GM18867 (cell line): ENCODE results near the gene CFAP20DC.
"Not testable (repeated sequence)": the region's sequence is repeated elsewhere in the genome, so short reads cannot be mapped to it uniquely, and the experiment has no call there.

Experiments used
- ATAC-seq: cut with Tn5 transposase; IDR thresholded peaks from one replicate; pipeline ENCODE4 v1.9.1; 2021; ENCODE audit warnings: mild to moderate bottlenecking, moderate library complexity; ENCODE audit not compliant: unreplicated experiment

The CFAP20DC gene

DNA sequence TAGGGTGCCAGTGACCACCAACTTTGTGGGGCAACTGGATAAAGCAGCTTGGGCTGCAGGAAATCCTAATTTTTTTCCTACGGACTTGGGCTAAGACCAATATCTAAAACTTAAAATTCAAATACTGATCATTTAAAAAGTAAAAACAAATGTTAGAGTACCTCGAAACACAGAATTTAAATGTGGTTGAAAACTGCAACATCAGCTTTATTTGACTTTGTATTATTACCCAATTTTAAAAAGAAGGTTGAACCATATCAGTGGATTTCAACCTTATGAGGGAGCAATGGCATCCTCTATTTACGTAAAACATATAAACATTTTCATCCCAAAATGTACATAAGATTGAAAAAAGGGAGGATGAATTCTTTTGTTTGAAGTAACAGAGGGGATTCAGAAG lies 26.2 kb downstream of the CFAP20DC start:
- ATAC-seq = no peak

DNA sequence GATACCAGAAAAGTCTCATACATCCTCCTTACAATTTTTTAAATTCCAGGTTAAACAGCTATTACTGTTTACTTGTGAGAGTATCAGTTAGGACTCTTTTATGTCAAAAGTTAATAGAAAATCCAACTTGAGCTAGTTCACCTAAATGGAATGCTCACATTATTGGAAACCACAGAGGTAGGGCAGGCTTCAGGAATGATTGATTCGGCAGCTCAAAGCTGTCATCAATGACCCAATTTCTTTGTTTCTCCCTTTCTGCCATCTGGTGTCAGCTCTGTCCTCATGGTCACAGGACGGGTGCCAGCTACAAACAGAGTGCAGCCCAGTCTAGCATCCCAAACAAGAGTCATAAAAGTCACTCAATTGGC lies 32.2 kb downstream of the CFAP20DC start:
- no peak for ATAC-seq

DNA sequence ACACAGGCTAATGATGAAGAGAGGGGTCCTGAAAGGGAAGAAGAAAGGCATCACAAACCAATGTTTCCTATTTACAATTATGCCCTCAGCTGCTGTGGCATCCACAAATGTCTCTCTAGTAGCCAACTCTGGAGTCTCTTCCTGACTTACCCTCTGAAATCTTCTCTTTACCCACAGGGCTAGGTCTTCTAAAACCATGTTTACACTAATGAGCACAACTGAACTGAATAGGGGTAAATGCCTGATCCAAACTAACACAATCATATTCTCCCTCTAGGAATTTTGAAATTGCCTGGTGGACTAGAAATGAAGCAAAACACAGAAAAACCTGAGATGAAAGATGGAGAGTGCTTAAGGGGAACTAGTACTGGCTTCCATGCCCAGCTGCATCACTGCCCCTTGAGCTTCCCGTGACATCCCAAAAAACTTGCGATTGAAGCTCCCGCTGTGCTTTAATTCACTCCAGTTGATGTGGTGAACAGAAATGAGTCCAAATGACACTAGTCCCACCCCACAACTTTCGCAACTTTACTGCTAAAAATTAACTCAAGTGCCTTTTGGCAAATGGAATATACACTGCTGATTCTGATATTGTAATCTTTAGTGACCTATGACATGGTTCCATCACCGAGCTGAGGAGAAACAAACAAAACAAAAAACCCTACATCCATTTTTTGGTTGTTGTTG lies 32.8 kb downstream of the CFAP20DC start:
- ATAC-seq = no peak

DNA sequence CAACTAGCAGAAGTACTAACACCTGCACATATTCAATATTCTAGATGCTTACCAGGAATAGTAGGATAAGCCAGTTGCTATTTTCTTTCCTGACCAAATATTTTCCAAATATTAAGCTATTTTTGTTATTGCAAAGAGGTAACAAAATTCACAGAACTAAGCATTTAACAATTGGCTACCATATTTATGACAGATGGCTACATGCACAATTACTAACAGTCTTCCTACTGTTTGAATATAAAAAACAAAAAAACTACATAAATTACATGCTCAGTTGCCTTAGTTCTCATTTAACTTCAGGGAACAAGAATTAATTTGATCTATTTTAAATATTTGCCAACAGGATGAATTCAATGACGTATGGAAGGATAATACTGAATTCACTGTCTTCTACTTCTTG lies 36.2 kb downstream of the CFAP20DC start:
- ATAC-seq = no peak

DNA sequence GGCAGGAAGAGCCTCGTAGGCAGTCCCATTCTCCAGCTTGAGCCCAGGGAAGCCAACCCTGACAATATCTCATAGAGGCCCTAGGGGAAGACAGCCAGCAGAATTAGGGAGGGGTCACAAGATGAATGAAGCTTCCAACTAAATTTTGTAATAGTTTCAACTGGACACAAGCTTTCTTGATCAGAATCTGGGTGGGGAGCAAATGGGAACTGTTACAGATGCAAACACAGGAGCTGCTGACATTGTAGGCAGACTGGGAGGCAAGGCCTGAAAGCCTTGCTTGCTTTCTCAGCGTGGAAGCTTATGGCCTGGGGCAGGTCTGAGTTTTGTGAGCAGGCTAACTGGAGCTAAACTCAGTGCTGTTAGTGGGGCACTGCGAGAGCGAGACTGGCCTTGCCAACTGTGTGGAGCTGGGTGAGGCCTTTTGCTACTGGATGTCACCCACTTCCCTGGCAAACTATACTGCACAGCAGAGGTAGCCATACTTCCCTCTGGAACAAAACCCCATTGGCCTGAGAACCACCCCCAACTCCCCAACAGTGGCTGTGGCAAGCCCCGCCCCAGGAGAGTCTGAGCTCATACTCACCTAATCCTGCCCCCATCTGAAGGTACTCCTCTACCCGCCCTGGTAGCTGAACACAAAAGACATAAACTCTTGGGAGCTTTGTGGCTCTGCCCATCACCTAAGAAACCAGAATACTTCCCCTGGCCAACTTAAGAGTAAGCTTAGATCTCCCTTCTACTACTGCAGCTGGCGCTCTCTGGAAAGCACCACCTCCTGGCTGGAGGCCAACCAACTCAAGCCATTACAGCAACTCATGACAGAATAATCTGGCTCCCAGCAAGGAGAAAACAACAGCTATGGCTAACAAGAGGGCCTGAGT lies 42.9 kb downstream of the CFAP20DC start:
- no peak for ATAC-seq

DNA sequence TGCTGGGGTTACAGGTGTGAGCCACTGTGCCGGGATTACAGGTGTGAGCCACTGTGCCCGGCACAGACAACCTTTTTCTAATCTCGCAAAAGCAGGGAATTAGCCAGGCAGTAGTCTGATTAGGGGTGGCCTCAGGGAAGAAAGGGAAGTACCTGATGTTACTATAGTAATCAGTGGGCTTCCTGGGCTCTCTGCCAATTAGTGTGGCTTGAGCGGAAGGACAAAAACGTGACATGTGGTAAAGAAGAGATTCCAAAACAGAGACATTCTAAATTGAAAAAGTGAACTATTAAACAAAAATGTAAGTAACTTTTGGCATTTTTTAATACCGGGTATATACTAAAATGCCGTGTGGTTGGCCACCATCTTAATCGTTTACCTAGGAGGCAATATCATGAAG lies 48.1 kb downstream of the CFAP20DC start:
- no peak for ATAC-seq

DNA sequence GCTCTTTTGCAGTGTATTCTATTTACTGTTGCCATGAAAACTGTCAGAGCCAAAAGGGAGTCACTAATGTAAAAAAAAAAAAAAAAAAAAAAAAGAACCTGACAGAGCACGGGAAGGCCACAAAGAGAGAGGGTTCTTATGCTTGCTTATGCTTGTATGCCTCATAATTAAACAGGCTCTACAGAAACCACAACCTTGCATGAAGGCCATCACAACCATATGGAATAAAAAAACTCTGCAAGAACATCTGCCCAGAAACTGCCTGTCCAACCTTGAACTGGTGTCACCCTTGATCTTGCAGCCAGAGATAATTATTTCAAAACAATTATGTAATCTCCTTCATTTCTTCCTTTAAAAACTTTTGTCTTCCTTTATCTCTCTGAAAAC lies 50.1 kb downstream of the CFAP20DC start:
- ATAC-seq = no peak

DNA sequence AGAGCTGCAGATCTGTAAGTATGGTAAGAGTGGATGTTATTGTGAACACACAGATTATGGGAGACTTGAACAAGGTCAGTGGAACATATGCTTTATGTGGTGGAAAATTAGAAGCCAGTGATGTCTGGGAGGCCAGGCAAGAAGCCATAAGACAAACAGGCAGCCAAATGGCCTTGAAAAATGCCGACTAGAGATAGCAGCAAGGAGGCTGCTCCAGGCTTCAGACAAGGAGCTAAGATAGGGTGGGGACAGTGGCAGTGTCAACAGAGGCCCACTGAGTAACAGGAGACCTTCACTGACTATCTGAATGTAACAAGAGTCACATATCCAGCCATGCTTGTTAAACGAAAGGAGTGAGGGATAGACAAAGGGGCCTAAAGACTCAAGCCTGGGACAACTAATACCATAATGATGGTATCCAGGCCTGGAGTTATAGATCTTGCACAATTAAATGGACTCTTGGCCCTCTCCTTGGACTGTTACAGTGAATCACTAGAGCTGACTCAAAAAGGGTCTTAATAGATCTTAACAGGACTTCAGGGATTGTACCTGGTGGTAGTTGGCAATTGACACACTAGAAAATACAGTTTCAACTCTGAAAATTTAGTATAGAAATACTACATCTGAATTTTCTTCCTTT lies 50.6 kb downstream of the CFAP20DC start:
- no peak for ATAC-seq

DNA sequence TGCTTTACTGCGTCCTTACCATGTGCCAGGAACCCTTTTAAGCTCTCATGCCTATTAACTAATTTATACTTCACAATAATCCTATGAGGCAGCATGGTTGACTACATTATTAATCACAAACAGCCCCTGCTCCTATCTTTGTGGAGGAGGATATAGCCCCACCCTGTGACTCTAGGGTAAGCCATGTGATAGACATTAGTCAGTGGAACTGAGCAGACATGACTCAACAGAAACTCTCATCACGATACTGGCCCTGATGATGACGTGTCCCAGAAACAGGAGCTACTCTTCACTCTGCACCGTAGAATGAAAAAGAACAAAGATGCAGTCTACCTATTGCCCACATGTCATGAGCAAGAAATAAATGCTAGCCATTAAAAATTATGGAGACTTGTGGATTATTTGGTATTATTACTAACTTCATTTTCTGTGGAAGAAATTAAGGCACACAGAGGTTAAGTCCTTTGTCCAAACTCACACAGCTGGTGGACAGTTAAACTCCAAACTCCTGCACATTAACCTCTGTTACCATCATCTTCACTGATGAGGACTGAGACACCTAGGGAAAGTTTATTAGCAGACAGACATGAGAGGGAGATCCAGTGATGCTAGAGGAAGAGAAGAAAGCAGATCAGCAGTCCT lies 51.2 kb downstream of the CFAP20DC start:
- ATAC-seq = peak; percentile 84

DNA sequence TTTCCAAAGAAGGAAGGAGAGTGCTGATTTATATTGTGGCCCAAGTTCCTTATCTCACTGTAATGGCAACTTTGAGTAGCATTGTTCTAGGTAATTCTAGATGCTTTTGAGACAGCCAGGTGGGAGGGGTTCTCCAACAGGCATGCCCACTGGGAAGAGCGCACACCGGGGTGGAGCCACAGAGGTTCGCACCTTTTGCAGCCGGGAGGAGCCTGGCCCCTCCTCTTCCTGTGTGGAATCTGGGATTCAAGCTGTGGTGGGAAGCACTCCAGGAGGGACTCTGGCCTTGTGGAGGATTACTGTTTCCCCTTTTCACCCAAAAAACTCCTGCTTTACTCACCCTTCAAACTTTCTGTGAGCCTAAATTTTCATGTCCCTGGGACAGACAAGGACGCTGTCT lies 53.1 kb downstream of the CFAP20DC start:
- no peak for ATAC-seq

DNA sequence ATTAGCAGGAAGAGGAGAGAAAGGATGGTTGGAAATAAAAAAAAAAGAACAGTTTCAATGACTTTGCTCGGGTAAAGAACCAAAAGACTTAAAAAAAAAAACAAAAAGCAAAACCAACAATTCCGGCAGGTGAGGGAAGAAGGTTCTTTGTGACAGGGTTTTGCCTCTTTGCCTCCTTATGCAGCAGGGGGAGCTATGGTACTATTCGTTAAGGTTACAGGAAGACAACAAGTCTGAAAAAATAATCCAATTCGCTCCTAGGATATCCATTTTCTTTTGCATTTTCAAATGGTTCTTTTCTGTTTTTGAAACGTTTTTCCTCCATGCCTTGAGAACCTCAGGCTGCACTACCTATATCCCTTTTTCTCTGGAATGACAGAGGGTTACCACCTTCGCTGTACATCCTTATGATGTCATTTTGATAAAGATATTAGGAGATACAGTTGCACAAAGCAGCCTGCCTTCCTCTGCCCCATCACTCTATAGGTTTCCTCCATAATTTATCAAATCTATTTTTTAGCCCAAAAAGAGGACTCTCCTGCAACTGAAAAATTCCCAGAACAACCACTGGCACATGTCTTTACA lies 55.0 kb downstream of the CFAP20DC start:
- peak; percentile 68 for ATAC-seq

DNA sequence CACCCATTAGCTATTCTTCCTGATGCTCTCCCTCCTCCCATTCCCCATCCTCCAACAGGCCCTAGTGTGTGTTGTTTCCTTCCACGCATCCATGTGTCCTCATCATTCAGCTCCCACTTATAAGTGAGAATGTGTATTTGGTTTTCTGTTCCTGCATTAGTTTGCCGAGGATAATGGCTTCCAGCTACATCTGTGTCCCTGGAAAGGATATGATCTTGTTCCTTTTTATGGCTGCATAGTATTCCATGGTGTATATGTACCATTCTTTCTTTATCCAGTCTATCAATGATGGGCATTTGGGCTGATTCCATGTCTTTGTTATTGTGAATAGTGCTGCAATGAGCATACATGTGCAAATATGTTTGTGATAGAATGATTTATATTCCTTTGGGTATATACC lies 56.3 kb downstream of the CFAP20DC start:
- no peak for ATAC-seq

DNA sequence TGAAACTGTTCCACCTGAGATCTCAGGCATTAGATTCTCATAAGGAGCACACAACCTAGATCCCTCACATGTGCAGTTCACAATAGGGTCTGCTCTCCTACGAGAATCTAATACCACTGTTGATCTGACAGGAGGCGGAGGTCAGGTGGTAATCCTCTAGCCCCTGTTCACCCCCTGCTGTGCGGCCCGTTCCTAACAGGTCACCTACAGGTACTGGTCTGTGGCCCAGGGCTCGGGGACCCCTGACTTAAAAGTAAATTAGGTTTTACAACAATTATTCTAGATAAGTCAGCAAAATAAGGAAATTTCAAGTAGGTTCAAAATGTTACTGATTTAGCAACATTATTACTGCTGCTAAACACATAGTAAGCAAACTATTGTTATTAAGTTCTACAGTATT lies 58.2 kb downstream of the CFAP20DC start:
- ATAC-seq = no peak

DNA sequence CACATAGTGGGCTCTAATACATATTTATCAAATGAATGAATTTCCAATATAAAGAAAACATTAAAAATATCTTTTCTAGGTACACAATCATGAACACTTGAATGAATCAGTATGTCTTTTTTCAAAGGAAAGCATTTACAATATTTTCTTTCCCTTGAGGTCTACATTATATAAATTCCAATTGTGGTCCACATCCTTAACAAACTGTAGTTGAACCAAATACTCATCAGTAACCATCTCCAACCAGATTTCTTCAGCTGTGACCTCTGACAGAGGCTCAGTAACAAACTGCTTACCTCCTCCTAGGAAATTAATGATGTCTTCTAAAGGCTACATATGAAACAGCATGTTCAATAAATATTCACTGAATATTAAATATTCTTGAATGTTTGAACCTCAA lies 58.8 kb downstream of the CFAP20DC start:
- ATAC-seq = no peak

DNA sequence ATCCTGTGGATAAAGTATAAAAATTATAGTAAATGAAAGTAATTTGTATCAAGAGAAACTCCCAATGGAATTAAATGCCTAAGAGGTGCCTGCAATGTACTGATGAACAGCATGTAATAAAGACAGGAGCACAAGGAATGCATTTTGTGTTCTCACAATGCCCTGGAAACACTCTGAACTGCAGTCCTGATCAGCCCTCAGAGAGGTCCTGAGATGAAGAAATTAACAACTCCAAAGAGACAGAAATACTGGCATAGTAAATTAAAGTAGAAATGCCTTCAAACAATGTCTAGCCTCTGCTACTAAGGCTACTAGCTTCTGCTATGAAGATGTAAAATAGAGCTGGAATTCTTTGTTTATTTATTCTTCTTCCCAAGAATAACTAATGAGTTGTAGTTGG lies 59.9 kb downstream of the CFAP20DC start:
- no peak for ATAC-seq

DNA sequence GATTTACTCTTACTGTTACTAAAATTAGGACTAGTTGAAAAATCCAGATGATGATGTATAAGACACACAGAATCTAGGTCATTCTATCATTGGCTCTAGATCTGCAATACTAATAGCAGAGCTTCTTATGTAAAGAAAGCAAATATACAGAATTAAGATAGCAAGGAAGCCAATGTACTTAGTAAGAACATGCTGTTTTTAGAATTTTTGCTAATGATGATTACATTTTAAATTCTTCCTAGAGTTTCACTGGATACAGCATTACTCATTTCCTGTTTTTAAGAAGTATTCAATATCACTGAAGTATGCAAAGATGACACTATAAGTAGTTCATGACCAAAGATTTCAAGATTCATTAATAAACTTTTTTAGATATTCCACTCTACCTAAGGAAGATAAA lies 60.7 kb downstream of the CFAP20DC start:
- ATAC-seq = no peak

DNA sequence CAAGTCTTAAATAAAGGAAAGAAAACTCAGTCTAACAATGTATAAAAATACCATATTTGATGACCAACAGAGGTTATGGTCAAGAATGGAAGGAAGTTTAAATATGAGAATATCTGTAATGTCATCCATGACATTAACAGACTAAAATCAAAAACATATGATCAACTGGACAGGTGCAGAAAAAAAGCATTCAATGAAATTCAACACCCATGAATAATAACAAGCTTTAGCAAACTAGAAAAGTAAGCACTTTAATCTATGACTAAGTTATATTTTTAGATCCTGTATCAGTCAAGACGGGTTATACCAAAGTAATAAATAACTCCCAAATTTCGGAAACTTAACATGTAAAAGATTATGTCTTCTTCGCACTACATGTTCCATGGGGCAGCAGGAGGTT lies 61.8 kb downstream of the CFAP20DC start:
- no peak for ATAC-seq

DNA sequence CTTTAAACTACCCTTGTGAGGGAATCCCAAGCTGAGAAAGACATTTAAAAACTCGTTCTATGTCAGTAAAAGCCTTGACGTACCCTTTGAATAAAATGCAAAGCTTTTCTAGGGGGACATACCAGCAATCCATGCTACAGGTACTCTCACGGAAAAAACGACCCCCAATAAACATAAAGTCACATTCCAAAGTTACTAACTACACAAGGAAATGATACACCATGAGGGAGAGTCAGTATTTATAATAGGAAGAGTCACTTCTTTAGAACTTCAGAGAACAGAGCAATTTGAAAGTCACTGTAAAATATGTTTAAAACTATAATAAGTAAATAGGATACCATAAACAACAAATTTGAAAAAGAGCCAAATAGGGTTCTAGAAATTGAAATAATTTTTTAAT lies 63.2 kb downstream of the CFAP20DC start:
- no peak for ATAC-seq

DNA sequence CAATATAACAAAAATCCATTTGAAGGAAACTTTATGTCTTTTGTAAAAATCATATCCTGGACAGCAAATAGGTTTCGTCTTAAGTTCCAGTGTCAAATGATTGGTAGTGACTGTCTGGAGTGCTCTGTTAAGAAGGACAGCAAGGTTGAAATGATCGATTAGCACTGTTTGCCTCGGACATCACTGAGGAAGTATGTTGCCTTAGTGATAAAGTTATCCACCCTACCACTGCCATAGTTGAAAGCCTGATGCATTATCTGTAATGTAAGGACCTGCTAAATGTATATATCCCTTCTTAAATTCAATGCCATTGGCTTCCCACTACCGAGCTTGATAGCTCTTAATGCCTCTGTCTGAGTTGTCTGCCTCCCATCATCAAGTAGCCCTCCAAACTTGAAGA lies 70.0 kb downstream of the CFAP20DC start:
- ATAC-seq = no peak

DNA sequence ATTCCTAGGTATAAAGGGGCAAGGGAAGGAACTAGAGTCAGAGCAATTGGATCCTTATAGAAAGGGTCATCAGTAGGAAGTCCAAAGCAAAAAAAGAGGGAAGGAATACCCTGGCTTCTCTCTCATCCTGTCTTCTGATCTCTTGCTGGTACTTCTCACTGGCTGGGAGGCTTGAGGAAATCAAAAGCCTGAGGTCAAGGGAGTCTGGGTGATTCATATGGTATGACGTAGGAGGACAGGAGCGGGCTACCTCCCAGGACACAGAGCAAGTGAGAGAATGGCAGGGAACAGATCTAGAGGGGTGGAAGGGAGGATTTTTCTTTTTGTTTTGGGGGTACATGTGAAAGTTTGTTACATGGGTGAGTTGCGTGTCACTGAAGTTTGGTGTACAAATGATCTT lies 76.0 kb downstream of the CFAP20DC start:
- no peak for ATAC-seq

DNA sequence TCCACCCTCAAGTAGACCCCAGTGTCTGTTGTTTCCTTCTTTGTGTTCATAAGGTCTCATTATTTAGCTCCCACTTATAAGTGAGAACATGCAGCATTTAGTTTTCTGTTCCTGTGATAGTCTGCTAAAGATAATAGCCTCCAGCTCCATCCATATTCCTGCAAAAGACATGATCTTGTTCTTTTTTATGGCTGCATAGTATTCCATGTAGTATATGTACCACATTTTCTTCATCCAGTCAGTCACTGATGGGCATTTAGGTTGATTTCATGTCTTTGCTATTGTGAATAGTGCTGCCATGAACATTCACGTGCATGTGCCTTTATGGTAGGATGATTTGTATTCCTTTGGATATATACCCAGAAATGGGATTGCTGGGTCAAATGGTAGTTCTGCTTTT lies 82.0 kb downstream of the CFAP20DC start:
- not testable (repeated sequence) for ATAC-seq
